Neural cell (in vitro differentiated cells): Measurements from ENCODE around the gene PICALM. TPM values are rescaled to one million over a fixed set of nuclear protein-coding genes. Genes with fewer than 3 reads are reported as not detected.

ENCODE experiments used
- H2AFZ ChIP-seq: fragments of 200-600, 300-800 bp; sonication (generic), shearing (Covaris generic); 2 replicates; pipeline ENCODE4 v1.6.0; 2014; ENCODE audit warnings: low read depth, mild to moderate bottlenecking, antibody characterized with exemption, low read length, moderate library complexity
- H3F3A ChIP-seq: fragments of 200-600 bp; shearing (Covaris generic); 2 replicates; pipeline ENCODE4 v1.6.1; 2016; ENCODE audit warnings: mild to moderate bottlenecking, moderate library complexity, mixed read lengths, antibody characterized with exemption, low read length; ENCODE audit not compliant: insufficient read depth, poor library complexity, severe bottlenecking
- H3K27ac ChIP-seq: fragments of 200-600, 300-800 bp; sonication (generic), shearing (Covaris generic); 2 replicates; pipeline ENCODE4 v1.5.1; 2014; ENCODE audit warnings: mild to moderate bottlenecking, low read length, moderate library complexity
- H3K27me3 ChIP-seq: fragments of 300-800, 200-600 bp; sonication (generic), shearing (Covaris generic); 2 replicates; pipeline ENCODE4 v1.6.0; 2014; ENCODE audit warnings: mild to moderate bottlenecking, low read depth, low read length, moderate library complexity; ENCODE audit not compliant: insufficient read depth
- H3K36me3 ChIP-seq: fragments of 300-800, 200-600 bp; sonication (generic), shearing (Covaris generic); 2 replicates; pipeline ENCODE4 v1.5.1; 2014; ENCODE audit warnings: mild to moderate bottlenecking, antibody characterized with exemption, low read length, moderate library complexity; ENCODE audit not compliant: insufficient read depth
- H3K4me2 ChIP-seq: fragments of 300-800, 200-600 bp; sonication (generic), shearing (Covaris generic); 2 replicates; pipeline ENCODE4 v1.6.0; 2014; ENCODE audit warnings: mild to moderate bottlenecking, low read length
- H3K4me3 ChIP-seq: fragments of 300-800, 200-600 bp; sonication (generic), shearing (Covaris generic); 2 replicates; pipeline ENCODE4 v1.5.1; 2014; ENCODE audit warnings: mild to moderate bottlenecking, low read length, moderate library complexity
- H3K79me2 ChIP-seq: fragments of 200-600 bp; shearing (Covaris generic); replicated peaks from 2 replicates; pipeline ENCODE4 v1.6.0; 2014; ENCODE audit warnings: mild to moderate bottlenecking, low read length, moderate library complexity; ENCODE audit not compliant: insufficient read depth
- H3K9ac ChIP-seq: fragments of 300-800, 200-600 bp; sonication (generic), shearing (Covaris generic); 2 replicates; pipeline ENCODE4 v1.6.1; 2016; ENCODE audit warnings: mild to moderate bottlenecking, low read length, mixed read lengths
- H3K9me2 ChIP-seq: fragments of 200-600 bp; shearing (Covaris generic); 2 replicates; pipeline ENCODE4 v1.6.1; 2016; ENCODE audit warnings: mild to moderate bottlenecking, low read length, mixed read lengths; ENCODE audit not compliant: insufficient read depth
- H3K9me3 ChIP-seq: fragments of 200-600, 300-800 bp; sonication (generic), shearing (Covaris generic); 2 replicates; pipeline ENCODE4 v1.6.1; 2016; ENCODE audit warnings: mild to moderate bottlenecking, mixed run types, low read length, moderate library complexity, mixed read lengths
- H4K20me1 ChIP-seq: fragments of 200-600 bp; shearing (Covaris generic); 2 replicates; pipeline ENCODE4 v1.6.1; 2016; ENCODE audit warnings: mild to moderate bottlenecking, mixed run types; ENCODE audit not compliant: insufficient read depth
- CTCF ChIP-seq: fragments of 450-650 bp; IDR thresholded peaks from 2 replicates; pipeline ENCODE4 v1.5.1; 2014; ENCODE audit warnings: antibody characterized with exemption, mild to moderate bottlenecking, moderate library complexity; ENCODE audit not compliant: poor library complexity, severe bottlenecking
- EP300 ChIP-seq: fragments of 450-650 bp; conservative IDR thresholded peaks from 2 replicates; pipeline ENCODE4 v1.6.1; 2014; ENCODE audit warnings: antibody characterized with exemption, mild to moderate bottlenecking, moderate library complexity; ENCODE audit not compliant: poor library complexity, severe bottlenecking
- EZH2 ChIP-seq: fragments of 200-600, 300-800 bp; shearing (Covaris generic), sonication (generic); IDR thresholded peaks from 2 replicates; pipeline ENCODE4 v1.6.1; 2014; ENCODE audit warnings: antibody characterized with exemption, low read length, borderline replicate concordance, mild to moderate bottlenecking; ENCODE audit not compliant: insufficient read depth, poor library complexity, severe bottlenecking
- MXI1 ChIP-seq: fragments of 450-650 bp; conservative IDR thresholded peaks from 2 replicates; pipeline ENCODE4 v1.6.1; 2014; ENCODE audit warnings: antibody characterized with exemption, mild to moderate bottlenecking; ENCODE audit not compliant: poor library complexity, severe bottlenecking
- POLR2AphosphoS5 ChIP-seq: IDR thresholded peaks from 2 replicates; pipeline ENCODE4 v1.6.1; 2012
- RAD21 ChIP-seq: fragments of 450-650 bp; conservative IDR thresholded peaks from 2 replicates; pipeline ENCODE4 v1.6.1; 2014; ENCODE audit warnings: antibody characterized with exemption, mild to moderate bottlenecking, moderate library complexity
- REST ChIP-seq: IDR thresholded peaks from 2 replicates; pipeline ENCODE4 v1.6.1; 2012; ENCODE audit warnings: borderline replicate concordance
- SMC3 ChIP-seq: fragments of 450-650 bp; conservative IDR thresholded peaks from 2 replicates; pipeline ENCODE4 v1.6.1; 2014; ENCODE audit warnings: antibody characterized with exemption, mild to moderate bottlenecking, moderate library complexity; ENCODE audit not compliant: poor library complexity
- TAF1 ChIP-seq: IDR thresholded peaks from 2 replicates; pipeline ENCODE4 v1.6.1; 2012; ENCODE audit warnings: low read depth
- polyA plus RNA-seq: library from polyadenylated mRNA; depleted of rRNA; stranded (reverse); fragments of >200 nt; gene quantifications from 2 replicates; pipeline ENCODE4 v1.2.3, GENCODE V29; 2014

Gene PICALM
- polyA plus RNA-seq, 1 donor from 2014 or later = 161 TPM

- Histone ChIP-seq H3K9me2 (no peaks in the 10 kb centered on the region), H3K4me2 (no peak overlapping the region), H3F3A (no peaks in the 10 kb centered on the region), H3K36me3 (no peaks in the 10 kb centered on the region), H3K9ac (no peak overlapping the region), H3K79me2 (no peaks in the 10 kb centered on the region), H3K27ac (no peak overlapping the region), H3K4me3 (no peak overlapping the region), H3K9me3 (no peaks in the 10 kb centered on the region), H2AFZ (no peak overlapping the region), H4K20me1 (no peaks in the 10 kb centered on the region), H3K27me3 (no peaks in the 10 kb centered on the region)
- no peak for TF ChIP-seq RAD21
Measured at GRCh38 chr11:85967457-85967856, 101.4 kb downstream of the PICALM start.

- Histone ChIP-seq H2AFZ (no peak overlapping the region), H3K9ac (no peak overlapping the region), H3F3A (no peaks in the 10 kb centered on the region), H3K27me3 (no peaks in the 10 kb centered on the region), H3K9me2 (no peaks in the 10 kb centered on the region), H3K79me2 (no peaks in the 10 kb centered on the region), H3K4me3 (no peak overlapping the region), H3K27ac (no peak overlapping the region), H3K9me3 (no peaks in the 10 kb centered on the region), H4K20me1 (no peaks in the 10 kb centered on the region), H3K4me2 (no peak overlapping the region), H3K36me3 (peaks cover 4% of the 10 kb centered on the region)
- TF ChIP-seq SMC3 = no peak
- TF ChIP-seq CTCF = no peak
- TF ChIP-seq MXI1 = no peak
- TF ChIP-seq TAF1 = no peak
- TF ChIP-seq EZH2 = no peak
- TF ChIP-seq RAD21 = no peak
- TF ChIP-seq EP300 = no peak
- no peak for TF ChIP-seq POLR2AphosphoS5
- TF ChIP-seq REST = no peak
Measured at GRCh38 chr11:85965202-85965601, 103.7 kb downstream of the PICALM start.

- peaks cover 9% of the 10 kb centered on the region for H3K36me3 ChIP-seq
- no peak overlapping the region for H3K9ac ChIP-seq
- TF ChIP-seq TAF1 (no peak), SMC3 (no peak), CTCF (no peak), RAD21 (no peak), EP300 (no peak), EZH2 (no peak), MXI1 (no peak), POLR2AphosphoS5 (no peak), REST (no peak)
- no peak overlapping the region for H3K27ac ChIP-seq
- H3K9me2 ChIP-seq = no peaks in the 10 kb centered on the region
- no peaks in the 10 kb centered on the region for H3K79me2 ChIP-seq
- no peak overlapping the region for H3K4me3 ChIP-seq
- H3K9me3 ChIP-seq = no peaks in the 10 kb centered on the region
- H2AFZ ChIP-seq = no peak overlapping the region
- no peak overlapping the region for H3K4me2 ChIP-seq
- no peaks in the 10 kb centered on the region for H3K27me3 ChIP-seq
- H4K20me1 ChIP-seq = no peaks in the 10 kb centered on the region
- no peaks in the 10 kb centered on the region for H3F3A ChIP-seq
Measured at GRCh38 chr11:85961930-85962363, 106.9 kb downstream of the PICALM start.
